HG02870 (cell line): ENCODE data around the gene PFKM.
"Not testable (repeated sequence)": the region's sequence is repeated elsewhere in the genome, so short reads cannot be mapped to it uniquely, and the experiment has no call there.

Source experiments
- ATAC-seq: cut with Tn5 transposase; IDR thresholded peaks from one replicate; pipeline ENCODE4 v1.9.1; 2021; ENCODE audit warnings: mild to moderate bottlenecking, moderate library complexity; ENCODE audit not compliant: unreplicated experiment

Gene PFKM

DNA sequence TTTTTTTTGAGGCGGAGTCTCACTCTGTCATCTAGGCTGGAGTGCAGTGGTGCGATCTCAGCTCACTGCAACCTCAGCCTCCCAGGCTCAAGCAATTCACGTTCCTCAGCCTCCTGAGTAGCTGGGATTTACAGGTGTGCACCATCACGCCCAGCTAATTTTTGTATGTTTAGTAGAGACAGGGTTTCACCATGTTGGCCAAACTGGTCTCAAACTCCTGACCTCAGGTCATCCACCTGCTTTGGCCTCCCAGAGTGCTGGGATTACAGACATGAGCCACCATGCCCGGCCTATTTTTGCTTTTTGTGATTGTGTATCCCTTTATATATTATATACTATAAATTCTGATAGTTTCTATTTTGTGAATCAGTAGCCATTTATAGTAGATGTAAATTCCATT, 36.6 kb downstream of the PFKM start:
- not testable (repeated sequence) for ATAC-seq

DNA sequence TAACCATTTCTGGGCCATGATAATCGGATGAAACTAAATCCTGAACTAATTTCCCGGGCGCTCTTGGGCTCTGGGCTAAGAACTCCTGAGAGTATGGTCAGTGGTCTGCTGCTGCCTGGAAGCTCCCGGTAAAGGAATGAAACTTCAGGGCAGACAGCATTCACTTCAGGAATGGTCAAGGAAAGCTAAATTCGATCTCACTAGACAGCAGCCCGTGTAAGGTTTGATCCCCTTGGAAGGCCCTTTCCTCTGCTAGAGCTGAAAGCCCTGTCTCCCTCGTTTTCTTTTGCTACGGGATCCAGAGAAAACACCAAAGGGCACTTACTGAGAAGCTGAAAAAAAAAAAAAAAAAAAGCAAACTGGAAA, 37.5 kb downstream of the PFKM start:
- no peak for ATAC-seq

DNA sequence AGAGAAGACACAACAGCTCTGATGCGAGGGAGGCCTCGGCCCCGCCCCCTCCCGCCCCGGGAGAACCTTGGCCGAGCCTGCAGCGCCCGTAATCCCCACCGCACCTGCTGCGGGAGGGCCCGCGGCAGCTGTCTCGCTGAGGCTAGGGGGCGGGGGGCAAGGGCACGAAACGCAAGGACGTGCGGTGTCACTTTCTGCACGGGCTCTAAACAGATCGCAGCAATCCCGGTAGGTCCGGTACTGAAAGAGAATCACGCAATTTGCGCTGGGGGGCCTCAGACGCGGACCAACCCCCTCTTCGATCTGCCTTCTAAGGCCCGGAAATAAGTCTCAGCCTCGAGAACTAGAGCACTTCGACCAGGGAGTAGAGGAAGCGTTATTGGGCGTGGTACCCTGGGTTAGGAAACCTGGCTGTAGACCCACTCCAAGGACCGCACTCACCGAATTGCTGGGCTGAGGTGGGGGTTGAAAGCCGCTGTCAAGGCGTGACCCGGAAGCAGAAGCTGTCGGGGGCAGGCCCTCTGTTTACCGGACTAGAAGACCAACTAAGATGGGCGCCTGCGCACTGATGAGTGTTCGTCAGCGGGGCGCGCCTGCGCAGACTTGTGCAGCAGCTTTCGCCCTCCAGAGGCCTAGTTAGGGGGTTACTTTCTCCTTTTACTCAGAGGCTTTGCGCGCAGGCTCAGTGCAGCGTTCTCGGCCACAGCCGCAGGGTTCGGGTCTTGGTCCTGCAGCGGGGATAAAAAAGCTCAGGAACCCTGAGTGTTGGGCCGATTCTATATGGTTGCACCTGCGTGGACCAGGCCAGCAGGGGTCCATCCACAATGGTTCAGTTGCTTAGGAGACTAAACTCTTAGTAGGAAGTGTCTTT, 38.1 kb downstream of the PFKM start, which contains the start of gene ASB8:
Gene ASB8, minus strand, starts transcription at position 498 of the 871 bp plus-strand sequence. CDS start 4,019 bp downstream, outside the sequence.
- peak; percentile 89 for ATAC-seq

DNA sequence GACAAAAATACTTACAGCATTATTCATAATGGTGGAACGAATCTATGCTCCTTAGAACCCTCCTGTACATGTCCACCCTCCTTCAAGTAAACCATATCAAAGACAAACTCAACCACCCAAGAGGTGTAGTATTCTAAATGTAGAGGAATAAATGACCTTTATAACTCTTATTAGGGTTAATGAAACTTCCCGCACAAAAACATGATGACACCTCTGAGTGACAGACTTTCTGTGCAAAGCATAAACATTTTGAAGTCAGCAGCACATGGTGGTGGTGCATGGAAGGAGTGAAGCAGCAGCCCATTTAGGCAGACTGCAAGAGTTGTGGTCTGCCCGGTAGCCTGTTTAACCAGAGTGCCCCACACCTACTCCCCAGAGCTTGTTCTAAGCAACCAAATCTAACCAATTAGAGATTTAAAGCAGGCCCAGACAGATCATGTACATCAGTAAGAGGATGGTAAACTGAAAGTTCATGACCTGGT, 38.8 kb downstream of the PFKM start:
- ATAC-seq: peak; percentile 3

DNA sequence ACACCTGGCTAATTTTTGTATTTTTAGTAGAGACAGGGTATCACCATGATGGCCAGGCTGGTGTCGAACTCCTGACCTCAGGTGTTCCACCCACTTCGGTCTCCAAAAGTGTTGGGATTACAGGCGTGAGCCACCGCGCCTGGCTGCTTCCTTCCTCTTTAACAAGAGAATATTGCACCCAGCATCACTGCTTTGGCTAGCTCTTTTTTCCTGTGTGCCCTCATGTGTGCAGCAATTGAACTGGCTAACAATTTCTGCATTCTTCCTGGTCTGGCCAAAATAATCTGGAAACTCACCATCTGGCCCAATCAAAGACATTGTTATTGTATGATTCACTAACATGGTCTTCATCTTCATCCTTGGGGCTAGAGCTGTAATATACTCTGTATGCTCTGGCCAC, 40.9 kb downstream of the PFKM start:
- ATAC-seq: no peak

DNA sequence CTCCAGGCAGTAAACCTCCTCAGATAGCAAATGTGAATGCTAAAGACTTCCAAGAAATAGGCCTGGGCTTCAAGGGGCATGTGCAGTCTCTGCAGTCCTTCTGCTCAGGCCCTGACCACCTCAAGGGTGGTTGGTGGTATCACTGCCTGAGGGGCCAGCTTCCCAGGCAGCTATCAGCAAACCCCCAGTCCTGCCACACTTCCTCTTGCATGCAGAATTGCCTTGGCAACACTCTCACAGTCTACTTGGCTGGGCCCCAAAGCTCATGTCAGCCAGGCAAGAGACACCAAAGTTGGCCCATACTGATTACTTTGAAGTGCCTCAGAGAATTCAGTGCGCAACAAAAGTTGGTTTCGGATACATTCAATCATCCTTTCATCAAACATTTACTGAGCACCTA, 41.6 kb downstream of the PFKM start:
- ATAC-seq: no peak

DNA sequence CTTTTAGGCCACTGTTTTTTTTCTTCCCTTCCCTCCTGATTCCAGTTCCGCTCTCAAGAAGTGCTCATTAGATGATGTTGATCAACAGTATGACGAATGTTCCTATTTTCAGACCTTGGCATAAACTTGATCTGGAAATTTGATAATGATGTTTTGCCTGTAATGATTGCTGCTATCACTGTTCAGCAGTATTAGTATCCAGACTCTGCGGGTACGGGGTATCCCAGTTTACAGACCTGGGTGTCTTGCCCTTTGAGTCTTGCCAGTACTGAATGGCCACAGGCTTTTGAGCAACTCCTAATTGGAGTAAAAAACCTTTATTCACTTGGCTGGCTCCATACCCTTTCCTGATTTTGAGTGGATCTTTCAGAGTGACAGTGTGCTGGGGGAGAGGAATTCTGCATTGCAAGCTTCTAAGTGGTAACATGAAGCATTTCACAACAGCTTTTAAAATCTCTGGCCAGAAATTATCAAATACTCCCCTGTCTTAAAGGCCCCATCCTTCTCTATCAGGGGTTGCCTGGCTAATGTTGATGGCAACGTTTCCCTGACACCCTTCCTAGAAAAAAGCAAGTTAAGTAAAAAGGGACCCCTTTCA, 44.1 kb downstream of the PFKM start:
- ATAC-seq: no peak

DNA sequence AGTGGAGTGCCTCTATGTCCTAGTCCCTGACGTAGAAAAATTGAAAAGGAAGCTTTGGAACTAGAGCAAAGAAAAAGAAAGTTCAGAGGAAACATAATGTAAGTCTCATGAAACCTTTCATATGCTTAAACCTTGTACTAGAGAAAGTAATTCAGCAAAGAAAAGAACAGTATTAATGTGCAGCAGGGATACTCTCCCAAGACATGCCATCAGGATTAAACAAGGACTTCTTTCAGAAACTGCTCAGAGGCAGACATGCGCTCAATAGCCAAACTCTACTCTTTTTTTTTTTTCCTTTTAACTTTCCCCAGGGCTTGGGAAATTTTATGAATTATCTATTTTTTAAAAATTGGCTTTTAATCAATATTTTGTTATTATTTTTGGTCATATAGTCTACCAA, 45.3 kb downstream of the PFKM start:
- ATAC-seq: no peak

DNA sequence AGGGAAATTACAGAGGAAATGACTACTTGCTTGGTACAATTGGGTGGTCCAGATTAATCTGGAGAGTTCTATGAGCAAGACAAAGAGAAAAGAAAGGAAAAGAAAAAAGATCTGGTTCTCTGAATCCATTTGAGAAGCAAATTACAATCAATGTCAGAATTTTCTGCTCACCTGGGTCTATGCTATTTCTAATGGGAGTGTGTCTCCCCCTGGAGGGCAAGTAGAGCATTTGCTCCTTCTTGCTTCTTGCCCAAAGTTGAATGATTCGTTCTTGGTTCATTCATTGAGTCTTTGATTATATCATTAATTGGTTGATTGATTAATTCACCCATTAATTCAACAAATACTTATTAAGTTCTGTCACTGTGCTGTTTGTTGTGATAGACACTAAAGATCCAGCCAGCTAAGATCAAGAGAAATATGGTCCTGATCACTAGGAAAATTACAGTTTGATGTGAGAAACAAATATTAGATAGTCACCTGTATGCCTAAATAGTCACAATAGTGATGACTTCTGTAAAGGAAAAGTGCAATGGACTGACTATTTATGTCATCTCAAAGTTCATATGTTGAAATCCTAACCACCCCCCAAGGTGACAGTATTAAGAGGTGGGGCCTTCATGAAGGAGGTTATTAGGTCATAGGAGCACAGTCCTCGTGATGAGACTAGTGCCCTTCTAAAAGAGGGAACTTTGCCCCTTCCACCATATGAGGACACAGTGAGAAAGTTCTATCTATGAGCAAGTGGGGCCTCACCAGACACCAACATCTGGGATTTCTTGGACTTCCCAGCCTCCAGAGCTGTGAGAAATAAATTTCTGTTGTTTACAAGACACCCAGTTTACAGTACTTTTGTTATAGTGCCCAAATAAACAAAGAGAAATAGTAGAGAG, 46.2 kb downstream of the PFKM start:
- no peak for ATAC-seq

DNA sequence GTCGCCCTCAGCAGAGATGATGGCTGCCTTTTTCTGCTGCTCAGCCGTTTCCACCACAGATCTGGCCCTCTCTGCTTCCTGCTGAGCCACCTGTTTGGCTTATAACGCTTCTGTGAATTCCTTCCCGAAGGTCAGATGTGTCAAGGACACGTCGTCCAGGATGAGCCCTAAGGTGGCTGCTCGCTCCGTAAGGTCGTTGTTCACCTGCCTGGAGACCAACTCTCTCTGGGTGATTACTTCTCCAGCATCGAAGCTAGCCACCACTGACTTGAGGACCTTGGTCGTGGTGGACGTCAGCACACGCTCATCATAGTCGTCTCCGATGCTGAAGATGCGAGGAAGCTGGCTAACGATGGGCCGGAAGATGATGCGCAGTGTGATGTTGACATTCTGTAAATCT, 49.8 kb downstream of the PFKM start:
- ATAC-seq: no peak

DNA sequence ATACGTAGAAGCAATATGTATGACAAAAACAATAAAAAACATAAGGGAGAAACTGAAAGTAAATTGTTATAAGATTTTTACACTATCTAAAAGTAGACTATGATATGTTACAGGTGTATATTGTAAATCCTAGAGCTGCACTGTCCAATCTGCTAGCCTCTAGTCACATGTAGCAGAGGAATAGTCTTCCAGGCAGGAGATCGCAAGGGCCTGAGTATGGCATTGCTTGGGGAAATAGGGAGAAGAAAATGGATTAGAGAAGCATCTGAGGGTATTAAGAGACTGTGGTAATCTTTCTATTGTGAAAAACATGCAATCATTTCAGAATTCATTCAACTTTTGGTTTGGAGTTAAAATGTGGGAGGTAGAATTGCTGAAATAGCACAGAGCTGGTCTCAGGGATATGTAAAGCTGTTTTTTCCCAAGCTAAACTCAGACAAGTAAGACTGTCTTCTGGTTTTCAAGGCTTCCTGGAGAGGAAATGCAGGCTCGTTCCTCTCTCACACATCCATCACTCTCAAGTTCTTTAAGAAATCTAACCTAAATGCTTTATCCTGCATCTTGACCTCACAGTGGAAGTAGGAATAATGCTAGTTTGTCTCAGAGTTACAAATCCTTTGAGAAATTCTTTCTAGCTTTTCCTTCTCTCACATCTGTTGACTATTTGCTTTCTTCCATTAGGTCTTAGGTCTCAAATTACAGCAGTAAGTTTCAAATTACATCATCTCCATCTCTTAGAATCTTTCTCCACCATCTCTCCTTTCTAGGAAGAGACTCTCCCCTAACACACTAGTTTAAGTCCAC, 56.7 kb downstream of the PFKM start:
- no peak for ATAC-seq

DNA sequence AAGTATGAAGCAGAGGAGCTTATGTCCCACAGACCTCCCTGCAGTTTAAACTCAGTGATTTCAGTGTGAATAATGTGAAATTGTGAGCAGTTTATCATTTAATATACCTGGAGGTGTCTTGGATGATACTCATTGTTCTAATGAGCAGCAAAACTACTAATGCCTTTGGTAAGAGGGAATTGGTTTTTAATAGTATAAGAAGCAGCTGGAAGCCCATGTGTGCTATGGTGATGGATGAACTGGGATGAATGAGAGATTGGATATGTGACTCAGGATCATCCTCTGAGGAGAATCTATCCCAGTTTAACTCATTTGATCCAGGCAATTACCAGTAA, 57.2 kb downstream of the PFKM start:
- ATAC-seq: no peak

DNA sequence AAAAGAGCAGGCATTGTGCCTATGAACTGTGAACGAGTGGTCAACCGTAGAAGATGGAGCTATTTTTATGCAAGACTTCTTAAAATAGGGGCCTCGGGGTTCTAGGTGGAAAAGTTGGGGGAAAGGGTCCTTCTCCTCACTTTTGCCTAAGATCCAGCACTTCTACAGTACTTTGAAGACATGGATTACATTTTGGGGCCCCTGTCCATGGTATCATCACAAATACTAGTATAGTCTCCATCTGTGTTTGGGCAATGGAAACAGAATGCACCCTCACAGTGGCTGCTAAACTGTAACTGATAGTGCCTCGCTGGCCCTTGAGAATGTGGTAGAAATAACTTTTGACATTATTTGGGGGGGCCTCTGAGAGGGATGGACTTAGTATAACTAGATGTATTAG, 58.8 kb downstream of the PFKM start:
- ATAC-seq: no peak

DNA sequence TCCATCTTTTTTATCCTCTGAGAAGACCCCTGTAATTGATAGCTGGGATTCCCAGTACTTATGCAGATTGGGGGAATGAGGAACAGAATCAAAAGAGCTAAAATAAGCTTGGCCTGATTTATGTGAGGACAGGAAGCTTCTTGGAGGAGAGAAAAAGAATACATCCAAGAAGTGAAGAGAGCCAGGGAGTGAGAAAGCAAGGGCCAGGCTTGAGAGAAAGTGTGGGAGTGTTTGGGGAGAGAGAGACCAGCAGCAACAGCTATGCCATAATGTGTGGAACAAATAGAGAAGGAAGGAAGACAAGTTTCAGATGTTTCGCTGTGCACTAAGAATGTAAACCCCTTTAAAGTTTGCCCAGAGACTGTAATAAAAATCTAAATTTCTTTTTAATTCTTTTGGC, 60.3 kb downstream of the PFKM start:
- no peak for ATAC-seq

DNA sequence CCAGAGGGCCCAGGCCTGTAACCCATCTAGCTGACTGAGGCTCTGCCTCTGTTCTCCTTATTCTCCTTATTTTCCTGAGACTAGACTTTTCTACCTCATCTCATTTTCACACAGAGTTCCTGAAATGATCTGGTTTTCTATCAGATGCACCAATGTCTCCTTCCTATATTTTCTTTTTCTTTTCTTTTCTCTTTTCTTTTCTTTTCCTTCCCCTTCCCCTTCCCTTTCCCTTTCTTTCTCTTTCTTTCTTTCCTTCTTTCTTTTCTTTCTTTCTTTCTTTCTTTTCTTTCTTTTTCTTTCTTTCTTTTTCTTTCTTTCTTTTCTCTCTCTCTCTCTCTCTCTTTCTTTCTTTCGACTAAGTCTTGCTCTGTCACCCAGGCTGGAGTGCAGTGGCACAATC, 61.3 kb downstream of the PFKM start:
- ATAC-seq: no peak

DNA sequence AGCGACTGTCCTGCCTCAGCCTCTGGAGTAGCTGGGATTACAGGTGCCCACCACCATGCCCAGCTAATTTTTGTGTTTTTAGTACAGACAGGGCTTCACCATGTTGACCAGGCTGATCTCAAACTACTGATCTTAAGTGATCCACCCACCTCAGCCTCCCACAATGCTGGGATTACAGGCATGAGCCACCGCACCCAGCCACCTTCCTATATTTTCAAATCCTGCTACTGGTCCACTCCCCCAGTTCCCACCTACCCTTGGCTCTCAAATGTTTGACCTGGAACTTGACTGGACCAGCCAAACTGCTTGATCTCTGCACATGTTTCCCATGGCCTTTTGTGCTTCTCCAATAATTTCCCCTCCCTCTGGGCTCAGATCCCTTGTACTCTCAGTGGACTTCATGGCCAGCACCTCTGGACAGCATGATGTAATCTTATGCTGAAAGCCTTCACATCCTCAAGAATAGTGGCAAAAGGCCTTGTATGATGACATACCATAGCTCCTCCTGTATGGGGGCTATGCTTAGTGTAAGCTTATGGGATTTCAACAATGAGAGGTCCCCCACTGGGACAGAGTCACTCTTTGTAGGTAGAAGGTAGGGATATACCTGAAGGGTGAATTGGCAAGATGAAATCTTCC, 61.8 kb downstream of the PFKM start:
- ATAC-seq: no peak

DNA sequence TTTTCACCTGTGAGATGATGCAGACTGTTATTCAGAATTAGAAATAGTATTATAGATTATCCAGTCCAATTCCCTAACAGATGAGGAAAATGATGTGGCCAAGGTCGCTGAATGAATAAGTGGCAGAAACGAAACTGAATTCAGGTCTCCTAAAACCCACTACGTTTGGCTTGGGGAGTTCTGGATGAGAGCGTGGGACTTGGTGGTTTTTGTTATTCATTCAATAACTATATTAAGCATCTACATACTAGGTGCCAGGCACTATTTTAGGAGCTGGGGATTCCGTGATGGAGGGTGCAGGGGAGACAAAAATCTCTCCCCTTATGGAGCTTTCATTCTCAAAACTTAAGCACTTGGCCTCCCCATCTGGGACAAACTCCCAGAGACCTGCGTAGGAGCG, 63.5 kb downstream of the PFKM start:
- no peak for ATAC-seq

DNA sequence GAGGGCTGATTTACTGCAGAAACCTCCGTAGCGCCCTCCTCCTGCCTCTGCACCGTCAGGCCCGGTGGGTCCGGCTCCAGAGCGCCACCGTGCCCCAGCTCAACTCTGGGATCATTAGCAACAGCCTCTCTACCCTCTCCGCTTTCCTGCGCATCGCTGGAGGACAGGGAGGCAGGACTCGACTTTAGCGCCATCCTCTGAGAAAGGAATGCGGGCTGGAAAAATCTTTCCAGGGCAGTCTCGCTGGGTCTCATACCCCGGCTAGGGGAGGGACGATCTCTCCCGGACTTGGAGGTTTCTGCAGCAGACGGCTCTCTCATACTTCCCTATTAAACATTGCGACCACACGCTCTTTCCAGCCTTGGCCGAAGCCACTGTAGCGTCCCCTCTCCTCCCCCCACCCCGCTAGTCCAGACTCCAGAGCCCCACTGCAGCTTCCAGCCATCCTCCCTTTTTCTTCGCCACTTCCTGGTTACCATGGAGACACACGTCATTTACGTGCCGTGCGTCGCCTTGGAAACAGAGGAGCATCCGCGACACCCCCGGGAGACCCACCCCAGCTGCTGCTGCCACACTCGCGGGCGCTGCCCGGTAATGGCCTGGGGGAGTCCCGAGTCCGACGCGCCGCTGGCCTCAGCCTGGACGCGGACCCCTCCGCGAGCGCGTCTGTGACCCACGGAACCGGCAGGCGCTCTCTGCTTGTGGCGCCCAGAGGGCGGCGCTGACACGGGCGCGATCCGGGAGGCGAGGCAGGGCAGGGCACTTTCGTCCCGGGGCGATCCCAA, 64.1 kb downstream of the PFKM start, which contains the start of gene CCDC184:
Gene CCDC184, plus strand, starts transcription at position 554 of the 785 bp plus-strand sequence. CDS start 479 bp downstream, outside the sequence.
- ATAC-seq: peak; percentile 63

DNA sequence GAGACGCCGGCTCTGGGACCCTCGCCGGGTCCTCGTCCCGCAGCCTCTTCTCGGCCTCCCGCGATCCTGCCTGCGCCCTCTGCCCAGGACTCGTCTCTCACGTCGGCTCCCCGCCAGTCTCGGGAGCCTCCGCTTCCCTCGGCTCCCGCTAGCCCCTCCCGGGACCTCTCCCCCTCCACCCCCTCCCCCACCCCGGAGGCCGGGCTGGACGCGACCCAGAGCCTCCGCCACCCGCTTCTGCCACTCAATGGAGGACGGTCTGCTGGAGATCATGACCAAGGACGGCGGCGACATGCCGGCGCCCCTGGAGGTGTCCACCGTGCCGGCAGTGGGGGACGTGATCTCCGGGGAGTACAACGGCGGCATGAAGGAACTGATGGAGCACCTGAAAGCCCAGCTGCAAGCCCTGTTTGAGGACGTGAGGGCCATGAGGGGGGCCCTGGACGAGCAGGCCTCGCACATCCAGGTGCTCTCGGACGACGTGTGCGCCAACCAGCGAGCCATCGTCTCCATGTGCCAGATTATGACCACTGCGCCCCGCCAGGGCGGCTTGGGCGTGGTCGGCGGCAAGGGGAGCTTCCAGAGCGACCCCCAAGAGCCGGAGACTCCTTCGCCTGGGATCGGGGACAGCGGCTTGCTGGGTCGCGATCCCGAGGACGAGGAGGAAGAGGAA, 64.8 kb downstream of the PFKM start:
- ATAC-seq: no peak
